GM12892 (cell line): ENCODE measurements around the gene ANKRD52.
"Not testable (repeated sequence)": the region's sequence is repeated elsewhere in the genome, so short reads cannot be mapped to it uniquely, and the experiment has no call there.

Source experiments
- DNase-seq: peaks from one replicate; pipeline ENCODE4 v3.0.0; 2011; ENCODE audit not compliant: insufficient read length
- FAIRE-seq: peaks from 2 replicates; lab custom pipeline; 2011; peaks lifted over from hg19 to GRCh38; lab: Jason Lieb, UNC
- POLR2A ChIP-seq: IDR thresholded peaks from 2 replicates; pipeline ENCODE4 v1.6.1; 2011; ENCODE audit warnings: low read depth, low read length, control low read depth
- POLR2AphosphoS5 ChIP-seq: IDR thresholded peaks from 2 replicates; pipeline ENCODE4 v1.6.1; 2011; ENCODE audit warnings: low read depth, low read length, control low read depth
- TAF1 ChIP-seq: IDR thresholded peaks from 2 replicates; pipeline ENCODE4 v1.6.1; 2011; ENCODE audit warnings: low read depth, mild to moderate bottlenecking, control low read depth, low read length, borderline replicate concordance

ANKRD52 gene

DNA sequence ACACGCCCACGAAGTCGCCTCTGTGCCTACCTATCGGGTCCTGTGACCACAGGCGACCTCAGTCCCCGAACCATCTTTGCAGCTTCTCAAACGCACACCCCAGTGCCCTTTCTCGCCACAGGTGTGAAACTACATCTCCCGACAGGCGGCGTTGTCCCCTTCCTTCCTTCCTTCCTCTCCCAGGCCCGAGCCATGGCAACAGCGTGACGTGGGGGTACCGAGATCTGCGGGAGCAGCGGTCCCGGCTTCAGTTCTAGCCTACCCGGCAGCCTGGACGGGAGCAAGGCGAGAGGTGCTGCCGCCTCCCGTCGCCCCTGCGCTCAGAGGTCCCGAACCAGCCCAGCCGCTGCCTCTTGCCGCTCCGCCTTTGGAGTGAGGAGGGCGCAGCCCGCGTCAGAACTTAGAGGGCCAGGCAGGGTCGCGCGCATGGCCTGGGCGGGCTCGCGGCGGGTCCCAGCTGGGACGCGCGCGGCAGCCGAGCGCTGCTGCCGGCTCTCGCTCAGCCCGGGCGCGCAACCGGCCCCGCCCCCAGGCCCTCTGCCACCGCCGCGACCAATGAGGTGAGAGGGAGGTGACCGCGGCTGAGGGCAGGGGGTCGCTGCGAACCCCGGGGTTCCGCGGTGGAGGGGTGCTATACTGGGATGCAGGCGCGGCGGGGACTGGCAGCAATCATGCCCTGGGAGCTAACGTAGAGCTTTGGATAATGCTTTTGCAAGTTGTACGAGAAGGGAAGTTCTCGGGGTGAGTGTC lies 8.7 kb upstream of the ANKRD52 start, which contains the start of gene COQ10A:
COQ10A (plus strand) TSS at position 250 of the 750 bp plus-strand sequence; CDS start at position 427, 177 bp downstream.
- TF ChIP-seq POLR2A (peak; percentile 85; the same call in 1 of the 2 replicates), POLR2AphosphoS5 (peak; percentile 60; the same call in 1 of the 2 replicates), TAF1 (no peak)

DNA sequence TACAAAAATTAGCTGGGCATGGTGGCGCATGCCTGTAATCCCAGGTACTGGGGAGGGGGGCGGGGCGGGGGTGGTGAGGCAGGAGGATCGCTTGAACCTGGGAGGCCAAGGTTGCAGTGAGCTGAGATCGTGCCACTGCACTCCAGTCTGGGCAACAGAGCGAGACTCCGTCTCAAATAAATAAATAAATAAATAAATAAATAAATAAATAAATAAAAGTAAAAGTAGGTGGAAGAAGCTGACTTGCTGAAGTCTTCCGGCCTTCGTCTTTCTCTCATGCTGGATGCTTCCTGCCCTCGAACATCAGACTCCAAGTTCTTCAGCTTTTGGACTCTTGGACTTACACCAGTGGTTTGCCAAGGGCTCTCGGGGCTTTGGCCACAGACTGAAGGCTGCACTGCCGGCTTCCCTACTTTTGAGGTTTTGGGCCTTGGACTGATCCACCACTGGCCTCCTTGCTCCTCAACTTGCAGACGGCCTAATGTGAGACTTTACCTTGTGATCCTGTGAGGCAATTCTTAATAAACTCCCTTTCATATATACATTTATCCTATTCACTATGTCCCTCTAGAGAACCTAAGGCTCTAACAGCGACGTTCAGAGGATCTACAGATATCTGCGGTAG lies 8.0 kb upstream of the ANKRD52 start:
- DNase-seq, FAIRE-seq: not testable (repeated sequence)

More for the DNA sequence above, 8.7 kb upstream of the ANKRD52 start, which contains the start of gene COQ10A:
- FAIRE-seq (peak; percentile 78), DNase-seq (peak; percentile 98)

DNA sequence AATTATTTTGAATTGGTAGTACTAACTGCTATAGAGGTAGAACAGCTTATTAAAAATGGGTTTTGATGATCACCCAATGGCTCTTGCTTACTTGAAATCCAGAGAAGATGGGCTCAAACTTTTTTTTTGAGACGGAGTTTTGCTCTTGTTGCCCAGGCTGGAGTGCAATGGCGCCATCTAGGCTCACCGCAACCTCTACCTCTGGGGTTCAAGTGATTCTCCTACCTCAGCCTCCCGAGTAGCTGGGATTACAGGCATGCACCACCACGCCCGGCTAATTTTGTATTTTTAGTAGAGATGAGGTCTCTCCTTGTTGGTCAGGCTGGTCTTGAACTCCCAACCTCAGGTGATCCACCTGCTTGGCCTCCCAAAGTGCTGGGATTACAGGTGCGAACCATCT lies 4.8 kb upstream of the ANKRD52 start:
- FAIRE-seq, result not testable (repeated sequence)

DNA sequence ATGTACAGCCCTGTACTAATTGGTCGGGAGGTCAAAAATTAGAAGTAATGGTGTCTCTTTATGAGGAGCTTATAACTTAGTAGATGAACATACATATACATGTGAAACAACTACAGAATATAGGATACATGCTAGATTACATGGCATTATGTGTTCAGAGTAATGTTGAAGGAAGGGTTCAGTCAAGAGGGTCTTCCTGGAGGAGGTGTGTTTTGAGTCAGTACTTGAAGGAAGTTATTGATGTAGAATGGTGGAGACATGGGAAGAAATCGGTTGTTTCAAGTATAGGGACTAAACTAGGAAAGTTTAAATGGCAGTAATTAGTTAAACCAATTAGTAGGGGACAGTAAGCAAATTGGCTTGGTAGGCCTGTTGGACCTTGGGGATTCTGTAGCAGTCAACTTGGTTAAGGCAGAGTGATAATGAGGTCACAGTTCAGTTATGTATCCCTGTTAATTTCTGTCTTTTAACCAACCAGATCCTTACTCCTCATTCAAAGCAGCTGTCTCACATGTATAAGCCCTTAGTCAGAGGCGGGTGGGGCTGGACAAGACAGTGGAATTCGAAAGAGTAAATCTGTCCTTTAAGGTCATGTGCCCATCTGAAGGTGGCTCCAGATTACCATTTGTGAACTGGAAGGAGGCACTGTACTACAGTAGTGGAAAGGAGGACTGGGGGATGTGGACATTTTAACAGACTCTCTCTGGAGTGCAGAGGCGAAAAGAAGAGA lies 3.5 kb upstream of the ANKRD52 start:
- DNase-seq (no peak), FAIRE-seq (no peak)
- TF ChIP-seq POLR2A (no peak), POLR2AphosphoS5 (no peak), TAF1 (no peak)

More for the DNA sequence above, 4.8 kb upstream of the ANKRD52 start:
- not testable (repeated sequence) for DNase-seq

DNA sequence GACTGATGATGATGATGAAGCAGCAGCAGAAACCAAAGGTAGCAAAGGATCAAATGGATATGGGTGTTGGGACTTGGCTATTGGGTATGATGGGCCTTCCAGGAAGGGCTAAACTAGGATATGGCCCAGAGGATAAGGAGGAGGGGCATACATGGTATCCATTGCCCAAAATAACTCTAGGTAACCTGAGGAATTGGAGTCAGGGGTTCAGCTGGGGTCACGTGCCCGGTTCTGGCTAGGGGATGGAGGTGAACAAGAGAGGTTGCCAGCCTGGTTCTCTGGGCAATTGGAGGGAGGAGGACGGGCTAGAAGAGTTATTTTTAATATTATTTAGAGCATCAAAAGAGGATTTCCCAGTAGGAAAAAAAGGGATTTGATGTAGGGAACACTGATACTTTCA lies 2.7 kb upstream of the ANKRD52 start:
- FAIRE-seq (no peak), DNase-seq (no peak)
- TF ChIP-seq POLR2A, result no peak
- no peak for TF ChIP-seq POLR2AphosphoS5
- TF ChIP-seq TAF1, result no peak

DNA sequence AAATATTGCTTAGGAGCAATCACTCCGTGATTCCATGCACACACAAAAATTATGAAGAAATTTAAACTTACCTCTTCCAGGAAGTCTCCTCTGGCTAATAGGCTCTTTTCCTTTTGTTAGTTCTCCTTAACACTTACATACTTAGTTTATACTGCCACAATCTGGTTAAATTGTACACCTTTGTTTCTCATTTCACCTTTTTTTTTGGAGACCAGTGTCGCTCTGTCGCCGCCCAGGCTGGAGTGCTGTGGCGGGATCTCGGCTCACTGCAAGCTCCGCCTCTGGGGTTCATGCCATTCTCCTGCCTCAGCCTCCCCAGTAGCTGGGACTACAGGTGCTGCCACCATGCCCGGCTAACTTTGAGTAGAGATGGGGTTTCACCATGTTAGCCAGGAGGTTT lies 2.2 kb upstream of the ANKRD52 start:
- TF ChIP-seq POLR2AphosphoS5 (no peak), POLR2A (no peak), TAF1 (no peak)
- no peak for DNase-seq
- no peak for FAIRE-seq

DNA sequence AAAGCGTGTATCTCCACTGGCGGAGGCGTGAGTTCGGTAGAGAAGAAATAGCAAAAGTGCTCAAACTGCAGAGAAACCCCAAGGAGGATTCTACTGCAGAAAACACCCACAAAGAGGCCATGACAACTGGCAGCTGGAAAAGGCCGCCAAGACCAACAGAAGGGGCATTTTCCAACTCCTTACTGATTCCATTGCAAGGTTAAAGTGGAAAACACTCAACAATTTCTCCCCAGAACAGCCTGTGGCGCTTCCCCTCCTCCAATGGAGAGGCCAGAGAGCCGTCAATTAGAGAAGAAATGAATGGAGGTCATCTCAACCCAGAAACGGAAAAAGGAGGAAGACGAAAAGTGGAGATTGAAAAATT lies 618 bp upstream of the ANKRD52 start:
- no peak for TF ChIP-seq POLR2A
- no peak for TF ChIP-seq POLR2AphosphoS5
- TF ChIP-seq TAF1, result no peak
- DNase-seq, result no peak
- peak; percentile 17 for FAIRE-seq

DNA sequence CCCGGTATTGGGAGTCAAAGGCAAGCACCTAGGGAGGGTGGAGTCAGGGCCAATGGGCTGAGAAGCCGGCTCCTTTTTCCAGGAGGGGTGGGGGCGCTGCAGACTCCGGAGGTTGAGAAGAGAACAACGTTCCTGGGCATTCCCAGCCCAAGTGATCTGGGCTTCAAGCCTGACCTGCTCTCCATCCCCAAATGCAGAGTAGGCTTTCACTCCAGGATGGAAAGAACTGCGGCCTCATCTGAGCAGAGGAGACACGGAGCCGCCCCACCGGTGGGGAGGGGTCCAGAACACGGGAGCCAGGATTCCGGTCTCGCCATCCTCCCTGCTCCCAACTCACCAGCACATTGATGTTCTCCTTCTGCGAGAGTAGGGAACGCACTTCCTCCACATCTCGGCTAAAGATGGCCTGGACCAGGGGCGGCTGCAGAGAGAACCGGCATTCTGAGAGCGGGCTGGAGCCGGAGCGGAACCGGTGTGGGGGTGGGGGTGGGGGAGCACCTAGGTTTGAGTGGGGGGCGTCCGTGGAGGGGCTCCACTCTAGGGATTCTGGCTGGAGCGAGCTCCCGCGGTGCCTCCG lies 605 bp downstream of the ANKRD52 start:
- TF ChIP-seq POLR2A (no peak), POLR2AphosphoS5 (no peak), TAF1 (no peak)
- DNase-seq, result no peak
- no peak for FAIRE-seq

DNA sequence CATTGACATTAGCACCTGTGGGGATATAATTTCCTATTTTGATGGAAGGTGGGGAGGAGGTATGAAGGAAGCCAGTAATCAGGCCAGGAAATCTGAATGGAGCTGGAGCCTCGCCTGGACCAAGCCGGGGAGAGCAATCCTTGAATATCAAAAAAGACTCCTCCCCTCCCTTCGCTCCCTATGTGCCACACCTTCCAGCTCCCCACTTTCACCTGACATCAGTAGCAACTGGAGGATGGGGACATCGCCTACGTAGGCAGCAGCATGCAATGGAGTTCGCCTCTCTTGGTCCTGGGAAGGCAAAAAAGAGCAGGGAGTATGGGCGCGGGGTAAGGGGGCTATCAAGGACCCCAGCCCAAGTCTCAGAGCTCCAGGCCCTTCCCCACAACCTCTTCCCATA lies 1.1 kb downstream of the ANKRD52 start:
- TF ChIP-seq POLR2AphosphoS5 (no peak), TAF1 (no peak), POLR2A (no peak)
- DNase-seq, result no peak
- FAIRE-seq, result no peak

DNA sequence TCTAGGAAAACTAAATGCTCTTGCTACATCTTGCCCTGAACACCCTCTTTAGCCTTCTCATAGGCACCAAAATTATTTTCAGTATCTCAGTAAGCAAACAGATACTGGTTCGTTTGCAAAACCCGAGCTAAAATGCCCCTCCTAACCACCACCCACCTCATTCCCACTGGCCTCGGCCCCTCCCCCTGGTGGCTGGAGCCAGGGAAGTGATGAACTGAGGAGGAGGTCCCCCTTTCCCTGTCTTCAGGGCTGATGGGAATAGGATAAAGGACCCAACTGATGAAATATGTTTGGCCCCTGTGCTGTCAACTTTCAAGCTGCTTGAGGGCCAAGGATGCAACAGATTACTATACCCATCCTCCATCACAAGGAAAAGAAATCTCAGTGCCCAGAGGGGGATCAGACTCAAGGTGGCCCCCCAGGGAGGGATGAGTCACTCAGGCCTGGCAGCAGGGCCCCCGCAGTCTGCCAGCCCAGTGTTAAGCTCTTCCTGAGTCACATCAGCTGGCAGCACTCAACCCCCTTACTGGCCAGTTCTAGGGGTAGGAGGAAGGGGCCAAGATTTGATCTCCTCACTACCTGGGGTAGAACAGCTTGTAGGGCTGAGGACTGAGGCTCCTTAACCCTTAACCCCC lies 1.7 kb downstream of the ANKRD52 start:
- no peak for DNase-seq
- FAIRE-seq, result no peak
- TF ChIP-seq POLR2AphosphoS5 (no peak), POLR2A (no peak), TAF1 (no peak)

DNA sequence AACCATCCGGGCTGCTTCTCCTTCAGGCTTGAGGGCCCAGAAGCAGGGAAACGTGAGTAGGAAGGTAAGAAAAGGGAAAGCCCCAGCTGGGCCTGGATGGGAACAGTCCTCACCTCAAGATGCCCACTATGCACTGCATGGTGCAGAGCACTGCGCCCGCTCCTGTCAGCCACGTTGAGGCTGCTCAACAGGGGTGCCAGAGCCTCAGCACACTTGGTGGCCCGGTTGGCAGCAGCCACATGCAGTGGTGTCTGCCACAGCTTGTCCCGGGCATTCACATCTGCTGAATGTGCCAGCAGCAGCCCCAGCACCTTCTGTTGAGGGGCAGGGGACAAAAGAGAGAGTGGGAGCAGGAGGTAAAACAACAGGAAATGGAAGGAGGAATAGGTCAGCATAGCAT lies 2.5 kb downstream of the ANKRD52 start:
- no peak for TF ChIP-seq POLR2AphosphoS5
- TF ChIP-seq TAF1, result no peak
- no peak for TF ChIP-seq POLR2A
- no peak for FAIRE-seq
- no peak for DNase-seq
